ENCODE data around the gene COL13A1. TPM values are rescaled to one million over a fixed set of nuclear protein-coding genes. Genes with fewer than 3 reads are reported as not detected.
A peak's percentile ranks its signal among the peaks of the same experiment; 100 is the strongest.

COL13A1 gene
- total RNA-seq, 1 experiment from 2014 or later, result 5.9 TPM

DNA sequence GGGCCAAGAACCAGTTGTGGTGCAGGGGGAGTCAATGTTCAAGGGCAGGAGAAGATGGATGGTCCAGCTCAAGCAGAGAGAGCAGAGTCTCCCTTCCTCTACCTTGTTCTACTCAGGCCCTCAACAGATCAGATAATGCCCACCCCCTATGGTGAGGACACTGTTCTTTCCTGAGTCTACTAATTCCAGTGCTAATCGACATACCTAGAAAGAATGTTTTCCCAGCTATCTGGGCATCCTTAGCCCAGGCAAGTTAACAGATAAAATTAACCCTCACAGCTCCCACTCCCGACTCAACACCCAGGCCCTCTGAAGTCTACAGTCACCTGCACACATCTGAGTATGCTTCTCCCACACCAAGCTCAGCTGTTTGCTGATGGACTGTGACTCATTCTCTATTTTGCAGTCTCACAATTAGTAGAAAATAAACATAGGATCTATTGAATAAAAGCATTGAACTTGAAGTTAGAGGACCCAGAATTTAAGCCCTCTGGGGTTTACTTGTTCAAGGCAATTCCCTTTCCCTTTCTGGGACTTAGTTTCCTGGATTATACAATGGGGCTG lies 17.1 kb downstream of the COL13A1 start:
- Histone ChIP-seq H3K9ac (ENCODE audit: low read length) (no peak overlapping the region), H3K4me1 (ENCODE audit: control insufficient read depth in 1 of 2, insufficient read depth in 2 of 2, low read length in 2 of 2) (peaks cover 3 to 23% of the 10 kb centered on the region in 2 experiments; a peak in 3 of 4 replicates), H4K20me1 (ENCODE audit: insufficient read depth) (no peaks in the 10 kb centered on the region), H3K4me2 (ENCODE audit: low read length) (peak overlapping the region; percentile 42; the same call in 1 of the 2 replicates), H3K4me3 (replicated peaks in 1 of 2; ENCODE audit: low read depth in 1 of 2, low read length in 2 of 2) (no peak overlapping the region), H3K9me2 (ENCODE audit: insufficient read depth) (no peaks in the 10 kb centered on the region), H3K36me3 (ENCODE audit: control insufficient read depth in 1 of 2, insufficient read depth in 2 of 2, low read length in 2 of 2) (no peaks in the 10 kb centered on the region), H3K27ac (ENCODE audit: low read depth, low read length) (no peak overlapping the region), H3K9me3 (ENCODE audit: control insufficient read depth in 1 of 2, insufficient read depth in 1 of 2, low read depth in 1 of 2, low read length in 2 of 2) (peaks cover 0 to 4% of the 10 kb centered on the region in 2 experiments; a peak in 1 of 4 replicates), H2AFZ (ENCODE audit: low read depth, low read length, poor library complexity, severe bottlenecking) (no peak overlapping the region), H3K27me3 (ENCODE audit: insufficient read depth, low read length) (no peaks in the 10 kb centered on the region), H3K79me2 (ENCODE audit: insufficient read depth, low read length) (no peaks in the 10 kb centered on the region)
- intact Hi-C loops (cut with micrococcal nuclease), result no loop called here
- no peak for DNase-seq (ENCODE audit: low read depth, low spot score)
- CTCF ChIA-PET, result interaction anchor here (1.4 kb wide), 1 partner anchor 18 kb away, joined by 3 read pairs; no protein-coding TSS in a partner anchor
- BruUV-seq (replicated peaks), result no TSS peak
- RAD21 ChIA-PET (ENCODE audit: low non-redundant PET in 1 of 2, low total read pairs in 2 of 2, uncharacterized antibody in 2 of 2, unreplicated experiment in 2 of 2), result no interaction called here
- no peak for ATAC-seq
- POLR2A ChIA-PET, result no interaction called here
- no peak for TF ChIP-seq EZH2 (IDR thresholded peaks at IDR 0.05)
- no peak for TF ChIP-seq SIN3A (IDR thresholded peaks at IDR 0.05; ENCODE audit: low read depth)
- TF ChIP-seq RAD21 (IDR thresholded peaks at IDR 0.05; ENCODE audit: low read depth), result no peak
- TF ChIP-seq SP1 (IDR thresholded peaks at IDR 0.05; ENCODE audit: low read depth), result no peak
- TF ChIP-seq REST (IDR thresholded peaks at IDR 0.05; ENCODE audit: low read depth), result no peak
- no peak for TF ChIP-seq ZBTB33 (IDR thresholded peaks at IDR 0.05; ENCODE audit: extremely low read depth, insufficient replicate concordance, low read length)
- TF ChIP-seq CBX3 (IDR thresholded peaks at IDR 0.05; ENCODE audit: low read depth), result no peak
- no peak for TF ChIP-seq ELF1 (IDR thresholded peaks at IDR 0.05; ENCODE audit: borderline replicate concordance, low read depth)
- no peak for TF ChIP-seq TCF7L2 (IDR thresholded peaks at IDR 0.05; ENCODE audit: borderline replicate concordance, extremely low read depth, insufficient read depth, insufficient read length)
- TF ChIP-seq POLR2AphosphoS5 (IDR thresholded peaks at IDR 0.05; ENCODE audit: low read depth, low read length), result no peak
- TF ChIP-seq CTCF (IDR thresholded peaks at IDR 0.05 in 2 of 3, conservative IDR thresholded peaks at IDR 0.05 in 1 of 3; ENCODE audit: borderline replicate concordance in 1 of 3, insufficient read depth in 1 of 3, low read depth in 2 of 3, low read length in 2 of 3), result no peak
- no peak for TF ChIP-seq ZFX (IDR thresholded peaks at IDR 0.05)
- TF ChIP-seq YY1 (IDR thresholded peaks at IDR 0.05; ENCODE audit: extremely low read depth, insufficient replicate concordance, low read depth, low read length), result no peak
- TF ChIP-seq FOSL1 (IDR thresholded peaks at IDR 0.05; ENCODE audit: low read depth), result no peak
- TF ChIP-seq EGR1 (IDR thresholded peaks at IDR 0.05; ENCODE audit: low read depth), result no peak
- no peak for TF ChIP-seq ATF3 (IDR thresholded peaks at IDR 0.05)
- TF ChIP-seq SRF (IDR thresholded peaks at IDR 0.05; ENCODE audit: low read depth), result no peak
- TF ChIP-seq, protein P1, sequence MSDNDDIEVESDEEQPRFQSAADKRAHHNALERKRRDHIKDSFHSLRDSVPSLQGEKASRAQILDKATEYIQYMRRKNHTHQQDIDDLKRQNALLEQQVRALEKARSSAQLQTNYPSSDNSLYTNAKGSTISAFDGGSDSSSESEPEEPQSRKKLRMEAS (IDR thresholded peaks at IDR 0.05), result no peak
- TF ChIP-seq ZNF274 (IDR thresholded peaks at IDR 0.05; ENCODE audit: low read depth, low read length), result no peak
- TF ChIP-seq JUND (IDR thresholded peaks at IDR 0.05), result no peak
